Ovary (tissue), 3 donors: ENCODE measurements around the gene ARRDC4.

Experiments used
- POLR2A ChIP-seq: fragments of 450-650 bp; IDR thresholded peaks from one replicate; pipeline ENCODE4 v1.6.1; 2017; ENCODE audit warnings: antibody characterized with exemption, mild to moderate bottlenecking, moderate library complexity
- TF ChIP-seq, protein P1 (sequence below), 3 donors: fragments of 450-650 bp in 2 of 3; fragments of 200-600 bp in 1 of 3; IDR thresholded peaks; one replicate each; pipeline versions ENCODE4 v1.5.1 to v1.8.0; 2016 to 2022; ENCODE audit warnings: antibody characterized with exemption in 3 of 3, mild to moderate bottlenecking in 1 of 3
- donor health status: DM: no; HTN: no; CAD: no.

DNA sequence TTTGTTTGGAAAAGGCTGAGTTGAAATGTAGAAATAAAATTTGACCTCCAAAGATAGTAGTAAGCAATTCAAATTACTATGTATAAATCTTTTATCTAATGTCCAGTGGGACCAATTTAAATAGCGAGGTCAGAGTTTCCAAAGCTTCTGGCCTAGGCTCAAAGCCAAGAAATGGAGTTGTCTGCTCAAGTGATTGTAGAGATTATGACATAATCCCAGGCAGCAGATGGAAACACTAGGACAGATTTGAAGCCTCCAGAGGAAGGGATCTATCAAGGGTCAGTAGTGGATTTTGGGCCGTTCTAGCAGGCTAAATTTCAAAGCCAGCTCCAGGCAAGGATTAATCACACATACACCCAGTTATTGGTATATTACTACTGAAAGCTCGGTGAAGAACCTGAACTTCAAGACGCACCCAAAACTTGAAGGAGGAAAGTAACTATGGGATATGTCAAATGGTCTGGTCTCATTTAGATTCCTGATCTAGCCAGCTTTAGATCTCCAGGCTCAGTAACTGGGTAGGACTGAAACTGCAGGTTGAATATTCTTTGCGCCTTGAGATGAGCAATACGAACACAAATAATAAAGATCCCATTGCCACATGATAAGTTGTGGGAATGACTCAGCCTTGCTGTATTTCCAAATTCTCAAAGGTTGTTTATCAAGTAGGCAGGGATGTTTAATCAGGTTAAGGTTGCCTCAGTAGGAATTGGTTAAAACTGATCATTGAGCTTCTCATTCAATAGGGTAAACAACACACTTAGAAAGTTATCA is 30.9 kb upstream of the ARRDC4 start:
- TF ChIP-seq POLR2A: no peak
- TF ChIP-seq, protein P1, sequence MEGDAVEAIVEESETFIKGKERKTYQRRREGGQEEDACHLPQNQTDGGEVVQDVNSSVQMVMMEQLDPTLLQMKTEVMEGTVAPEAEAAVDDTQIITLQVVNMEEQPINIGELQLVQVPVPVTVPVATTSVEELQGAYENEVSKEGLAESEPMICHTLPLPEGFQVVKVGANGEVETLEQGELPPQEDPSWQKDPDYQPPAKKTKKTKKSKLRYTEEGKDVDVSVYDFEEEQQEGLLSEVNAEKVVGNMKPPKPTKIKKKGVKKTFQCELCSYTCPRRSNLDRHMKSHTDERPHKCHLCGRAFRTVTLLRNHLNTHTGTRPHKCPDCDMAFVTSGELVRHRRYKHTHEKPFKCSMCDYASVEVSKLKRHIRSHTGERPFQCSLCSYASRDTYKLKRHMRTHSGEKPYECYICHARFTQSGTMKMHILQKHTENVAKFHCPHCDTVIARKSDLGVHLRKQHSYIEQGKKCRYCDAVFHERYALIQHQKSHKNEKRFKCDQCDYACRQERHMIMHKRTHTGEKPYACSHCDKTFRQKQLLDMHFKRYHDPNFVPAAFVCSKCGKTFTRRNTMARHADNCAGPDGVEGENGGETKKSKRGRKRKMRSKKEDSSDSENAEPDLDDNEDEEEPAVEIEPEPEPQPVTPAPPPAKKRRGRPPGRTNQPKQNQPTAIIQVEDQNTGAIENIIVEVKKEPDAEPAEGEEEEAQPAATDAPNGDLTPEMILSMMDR (IDR thresholded peaks at IDR 0.05): no peak
